GM19023 (cell line): Measurements from ENCODE around the gene SFT2D1.
A peak's percentile ranks its signal among the peaks of the same experiment; 100 is the strongest.
"Not testable (repeated sequence)": the region's sequence is repeated elsewhere in the genome, so short reads cannot be mapped to it uniquely, and the experiment has no call there.

Experiments used
- ATAC-seq: cut with Tn5 transposase; IDR thresholded peaks from one replicate; pipeline ENCODE4 v1.9.1; 2021; ENCODE audit warnings: mild to moderate bottlenecking, moderate library complexity; ENCODE audit not compliant: unreplicated experiment

The SFT2D1 gene

DNA sequence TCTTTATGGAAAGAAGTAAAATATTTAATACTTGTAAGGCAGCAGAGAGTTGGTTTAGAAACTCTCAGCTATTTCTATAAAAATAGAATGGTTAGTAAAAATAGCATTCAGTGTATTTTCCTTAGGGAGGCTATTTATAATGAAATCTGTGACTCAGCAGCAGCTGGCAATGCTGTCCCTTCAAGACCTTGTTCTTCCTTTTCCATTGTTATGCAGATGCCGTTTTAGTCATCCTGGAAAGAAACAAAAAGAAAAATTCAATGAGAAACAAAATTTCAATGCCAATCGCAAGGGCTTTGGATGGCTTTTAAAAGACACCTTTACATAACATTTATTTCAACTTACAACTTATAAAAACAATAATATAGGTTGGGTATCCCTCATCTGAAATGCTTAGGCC, 22.9 kb upstream of the SFT2D1 start:
- no peak for ATAC-seq

GRCh38 chr6:166364456-166364855, 22.1 kb upstream of the SFT2D1 start:
- no peak for ATAC-seq

- not testable (repeated sequence) for ATAC-seq
These were observed 20.1 kb upstream of the SFT2D1 start for GRCh38 chr6:166362427-166362826.

- no peak for ATAC-seq
These were observed 18.7 kb upstream of the SFT2D1 start for GRCh38 chr6:166361077-166361429.

DNA sequence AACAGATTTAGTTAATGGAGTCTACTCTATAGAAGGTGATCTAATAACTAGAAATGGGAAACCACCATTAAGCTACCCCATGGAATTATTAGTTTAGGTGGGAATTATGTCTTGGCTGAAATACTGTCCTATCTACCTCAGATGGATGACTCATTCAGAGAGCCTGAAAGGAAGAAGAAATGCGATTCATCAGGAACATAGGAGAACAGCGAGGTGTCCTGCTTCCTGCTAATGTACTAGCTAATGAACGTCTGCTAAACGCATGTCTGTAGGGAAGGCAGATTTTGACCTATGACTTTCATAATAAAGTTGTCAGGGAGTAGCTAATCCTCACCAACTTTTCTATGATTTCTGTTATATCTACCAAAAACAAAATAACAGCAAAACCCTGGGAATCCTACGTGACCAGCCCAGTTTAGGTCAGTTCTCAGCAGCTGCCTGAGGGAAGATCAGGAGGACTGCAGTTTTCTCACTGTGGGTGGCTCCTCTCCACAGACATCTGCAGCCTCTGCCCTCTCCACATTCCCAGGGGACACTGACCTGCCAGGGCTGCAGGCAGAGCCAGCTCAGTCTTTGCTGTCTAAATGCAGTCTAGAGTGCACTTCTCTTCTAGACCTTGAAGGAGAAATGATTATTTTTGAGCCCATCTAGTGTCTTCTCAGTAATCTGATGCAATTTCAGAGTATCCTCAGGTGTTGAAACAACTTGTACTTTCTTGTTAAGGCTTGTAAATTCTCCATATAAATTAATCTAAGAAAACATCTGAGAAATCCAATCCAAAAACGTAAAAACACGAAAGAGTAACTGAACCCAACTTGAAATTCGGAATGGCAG, 18.1 kb upstream of the SFT2D1 start:
- ATAC-seq: no peak

DNA sequence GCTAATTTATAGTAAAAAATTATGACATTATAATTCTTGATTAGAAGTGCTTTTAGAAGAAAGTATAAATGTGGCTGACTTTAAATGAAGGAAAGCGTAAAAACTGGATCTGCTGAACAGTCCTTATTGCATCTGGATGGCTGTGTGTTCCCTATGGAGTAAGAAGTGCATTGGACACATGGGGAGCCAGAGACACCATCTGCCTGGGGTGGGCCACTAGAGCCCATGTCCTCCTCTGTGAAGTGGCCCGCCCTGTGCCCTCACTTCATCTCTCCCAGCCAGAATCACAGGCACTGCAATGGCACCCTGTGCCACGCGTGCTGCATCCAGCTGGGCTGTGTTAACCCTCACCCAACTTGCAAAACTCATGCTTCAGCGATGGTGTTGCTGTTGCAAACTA, 13.2 kb upstream of the SFT2D1 start:
- no peak for ATAC-seq

DNA sequence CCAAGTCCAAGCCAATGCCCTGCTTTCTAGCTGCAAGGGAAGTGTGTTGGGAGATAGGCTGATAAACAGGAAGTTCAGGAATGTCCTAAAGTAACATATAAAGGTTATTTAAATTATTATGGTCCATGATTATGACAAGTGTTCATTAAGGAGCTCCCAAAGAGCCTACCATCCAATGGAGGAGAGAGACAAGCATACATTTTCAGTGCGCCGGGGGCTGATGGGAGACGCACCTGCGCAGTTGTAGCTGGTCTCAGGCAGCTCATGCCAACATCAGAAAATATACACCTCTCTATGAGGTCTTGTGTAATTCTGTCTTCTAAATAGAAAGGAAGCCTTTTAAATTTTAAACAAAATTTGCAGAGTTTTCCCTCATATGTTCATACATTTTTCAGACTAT, 12.6 kb upstream of the SFT2D1 start:
- no peak for ATAC-seq

GRCh38 chr6:166354143-166354542, 11.8 kb upstream of the SFT2D1 start:
- ATAC-seq: no peak

DNA sequence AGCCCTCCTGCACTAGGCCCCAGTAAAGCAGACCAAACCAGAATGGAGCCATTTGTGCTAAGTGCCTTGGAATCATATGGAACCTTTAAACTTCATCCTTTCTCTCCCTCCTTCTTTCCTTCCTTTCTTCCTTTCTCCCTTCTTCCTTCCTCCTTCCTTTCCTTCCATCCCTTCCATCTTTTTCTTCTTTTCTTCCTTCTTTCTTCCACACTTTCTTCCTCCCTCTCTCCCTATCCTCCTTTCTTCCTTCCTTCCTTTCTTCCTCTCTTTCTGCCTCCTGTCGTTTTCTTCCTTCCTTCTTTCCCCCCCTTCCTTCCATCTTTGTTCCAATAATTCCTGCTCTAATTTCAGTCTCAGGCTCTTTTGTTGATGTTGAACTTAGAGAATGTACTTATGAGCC, 11.2 kb upstream of the SFT2D1 start:
- ATAC-seq: no peak

DNA sequence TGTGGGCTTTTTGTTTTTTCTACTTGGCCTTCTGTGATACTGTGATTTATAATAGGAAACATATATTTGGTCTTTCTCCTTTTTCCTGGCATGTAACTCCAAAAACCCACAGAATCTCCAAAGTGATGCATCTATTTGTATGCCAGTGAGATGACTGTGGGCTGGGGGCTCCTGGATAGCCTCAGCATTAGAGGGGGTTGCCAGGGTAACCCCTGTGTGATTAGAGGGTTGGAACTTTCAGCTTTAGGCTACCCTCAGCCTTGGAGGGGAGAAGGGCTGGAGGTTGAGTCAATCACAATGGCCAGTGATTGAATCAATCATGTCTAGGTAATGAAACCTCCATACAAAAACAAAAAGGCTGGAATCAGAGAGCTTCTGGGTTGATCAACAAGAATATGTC, 10.6 kb upstream of the SFT2D1 start:
- no peak for ATAC-seq

GRCh38 chr6:166351715-166352285, 9.5 kb upstream of the SFT2D1 start:
- peak; percentile 98 for ATAC-seq

- ATAC-seq: no peak
These were observed 6.1 kb upstream of the SFT2D1 start for GRCh38 chr6:166348305-166348949.

- no peak for ATAC-seq
These were observed 4.6 kb upstream of the SFT2D1 start for GRCh38 chr6:166346965-166347364.

- no peak for ATAC-seq
These were observed 4.1 kb upstream of the SFT2D1 start for GRCh38 chr6:166346449-166346848.

- not testable (repeated sequence) for ATAC-seq
These were observed 3.3 kb upstream of the SFT2D1 start for GRCh38 chr6:166345672-166346071.

DNA sequence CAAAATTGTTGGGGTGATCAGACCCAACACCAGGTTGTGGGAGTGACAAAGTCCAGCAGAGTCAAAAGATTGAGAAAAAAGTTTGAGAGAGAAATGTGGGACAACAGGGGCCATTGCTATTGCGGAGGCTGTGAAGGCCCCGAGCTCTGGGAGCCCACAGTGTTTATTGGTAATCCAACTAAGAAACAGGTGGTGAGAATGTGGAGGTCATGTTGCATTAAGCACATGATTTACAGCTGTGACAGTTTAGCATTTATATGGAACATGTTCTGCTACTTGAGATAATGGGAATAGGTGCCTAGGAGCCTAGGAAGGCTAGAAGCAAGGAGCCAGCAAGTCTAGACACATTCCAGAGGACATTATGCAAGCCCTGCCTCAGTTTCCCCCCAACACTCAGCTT, 2.6 kb upstream of the SFT2D1 start:
- not testable (repeated sequence) for ATAC-seq

DNA sequence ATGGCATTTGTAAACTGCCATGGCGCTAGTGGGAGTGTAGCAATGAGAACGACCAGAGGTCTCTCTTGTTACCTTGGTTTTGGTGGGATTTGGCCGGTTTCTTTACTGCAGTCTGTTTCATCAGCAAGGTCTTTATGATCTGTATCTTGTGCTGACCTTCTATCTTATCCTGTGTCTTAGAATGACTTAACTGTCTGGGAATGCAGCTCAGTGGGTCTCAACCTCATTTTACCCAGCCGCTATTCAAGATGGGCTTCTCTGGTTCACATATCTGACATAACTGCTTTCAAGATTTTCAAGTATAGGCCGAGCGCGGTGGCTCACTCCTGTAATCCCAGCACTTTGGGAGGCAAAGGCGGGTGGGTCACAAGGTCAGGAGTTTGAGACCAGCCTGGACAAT, 1.9 kb upstream of the SFT2D1 start:
- no peak for ATAC-seq

- peak; percentile 4 for ATAC-seq
These were observed 774 bp upstream of the SFT2D1 start for GRCh38 chr6:166343150-166343487.

GRCh38 chr6:166341977-166342348, 382 bp downstream of the SFT2D1 start:
- ATAC-seq: no peak

DNA sequence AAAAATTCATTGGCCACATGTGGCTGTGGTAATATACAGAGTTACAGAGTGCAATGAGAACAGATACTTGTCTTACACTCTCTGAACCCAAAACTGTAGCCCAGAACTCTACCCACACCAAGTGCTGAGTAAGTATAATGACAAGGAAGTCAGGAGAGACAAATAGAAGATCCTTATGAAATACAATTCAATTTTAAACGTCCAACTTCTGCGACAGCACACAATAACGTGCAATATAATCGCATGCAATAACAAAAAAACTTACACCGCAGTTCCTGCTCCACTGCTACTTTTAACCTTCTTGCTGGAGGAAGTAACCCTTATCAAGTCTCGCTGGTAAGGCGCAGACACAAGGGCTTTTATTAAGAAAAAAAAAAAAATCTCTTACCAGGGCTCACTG, 881 bp downstream of the SFT2D1 start:
- no peak for ATAC-seq

DNA sequence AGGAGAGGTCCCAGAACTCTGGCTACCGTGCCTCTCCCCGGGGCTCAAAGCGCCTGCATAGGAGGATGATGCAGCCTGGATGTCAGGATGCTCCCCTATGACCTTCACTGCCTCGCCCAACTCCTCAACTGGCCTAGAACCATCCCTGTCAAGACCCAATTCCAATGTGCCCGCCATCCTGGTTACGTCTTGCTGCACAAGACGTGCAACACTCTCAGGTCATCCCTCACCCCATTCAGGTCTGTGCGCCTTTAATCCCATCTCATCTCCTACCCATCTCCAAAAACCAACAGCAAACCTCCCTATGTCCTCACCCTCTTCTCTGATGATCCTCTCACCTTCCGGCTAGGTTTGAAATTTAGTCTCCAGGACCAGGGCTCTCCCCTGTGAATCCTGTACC, 3.5 kb downstream of the SFT2D1 start:
- ATAC-seq: no peak

GRCh38 chr6:166336847-166337246, 5.5 kb downstream of the SFT2D1 start:
- ATAC-seq: no peak
